Heart right ventricle (tissue), 16 donors: ENCODE measurements around the gene PKP1. TPM values are rescaled to one million over a fixed set of nuclear protein-coding genes. Genes with fewer than 3 reads are reported as not detected.

Source experiments
- ATAC-seq, 8 donors: fragments of 200-7000 bp; cut with Tn5 transposase; one replicate each; pipeline ENCODE4 v1.9.1; 2020; ENCODE audit warnings: mild to moderate bottlenecking in 8 of 8, moderate library complexity in 8 of 8, moderate number of reproducible peaks in 1 of 8
- DNase-seq, 2 donors: peaks; one replicate each; pipeline ENCODE4 v3.0.0-alpha.2; 2020
- H3K27ac ChIP-seq, 10 donors: fragments of 200-600 bp; sonication (generic) in 2 of 10; one replicate each; pipeline versions ENCODE4 v1.5.0 to v1.8.0; 2020 to 2022; ENCODE audit warnings: mild to moderate bottlenecking in 3 of 10
- H3K27me3 ChIP-seq, 7 donors: fragments of 200-600 bp; one replicate each; pipeline ENCODE4 v1.8.0; 2021 to 2022; ENCODE audit warnings: mild to moderate bottlenecking in 2 of 7
- H3K36me3 ChIP-seq, 9 donors: fragments of 200-600 bp; sonication (generic) in 1 of 9; one replicate each; pipeline versions ENCODE4 v1.5.0 to v1.8.0; 2020 to 2022; ENCODE audit warnings: mild to moderate bottlenecking in 2 of 9
- H3K4me1 ChIP-seq, 9 donors: fragments of 200-600 bp; sonication (generic) in 1 of 9; one replicate each; pipeline versions ENCODE4 v1.5.0 to v1.8.0; 2020 to 2022; ENCODE audit warnings: mild to moderate bottlenecking in 4 of 9
- H3K4me3 ChIP-seq, 10 donors: fragments of 200-600 bp; sonication (generic) in 2 of 10; one replicate each; pipeline versions ENCODE4 v1.5.0 to v1.8.0; 2020 to 2022; ENCODE audit warnings: mild to moderate bottlenecking in 7 of 10, moderate library complexity in 2 of 10
- H3K9me3 ChIP-seq, 11 donors: fragments of 200-600 bp in 10 of 11; sonication (generic) in 2 of 11; one replicate each; pipeline versions ENCODE4 v1.5.0 to v1.8.0; 2013 to 2022; ENCODE audit warnings: mild to moderate bottlenecking in 2 of 11, control low read depth in 1 of 11, moderate library complexity in 1 of 11
- WGBS, 2 donors: extraction: QIAGEN DNeasy Blood & Tissue Kit; methylation state at CpG; one replicate each; pipeline ENCODE4 v1.1.7; 2013; ENCODE audit warnings: inconsistent platforms in 1 of 2; 5-methylcytosine and 5-hydroxymethylcytosine counted together
- intact Hi-C, 10 donors: fragments of 100-400 bp; cut with DNase I; formaldehyde crosslinking; loops; one replicate each; pipeline versions ENCODE4 v1.11.1 to v1.14.2; 2022
- polyA plus RNA-seq, 2 donors: library from polyadenylated mRNA; stranded (reverse); fragments of 200-250 nt; gene quantifications; one replicate each; pipeline ENCODE4 v1.2.3, GENCODE V29; 2013
- total RNA-seq, 10 donors: library from RNA; stranded (reverse); fragmentation: NEBNext Ultra II Directional in 3 of 10; extraction: Animal tissue kit (Norgen Biotek cat#: 25700) in 3 of 10; gene quantifications; one replicate each; pipeline versions ENCODE4 v1.2.1 to v1.2.4, GENCODE V29; 2021 to 2023
- TF ChIP-seq, protein P1 (sequence below), 9 donors: fragments of 200-600 bp; sonication (generic) in 2 of 9; IDR thresholded peaks; one replicate each; pipeline versions ENCODE4 v1.5.0 to v1.8.0; 2021 to 2022; ENCODE audit warnings: antibody characterized with exemption in 9 of 9, mild to moderate bottlenecking in 5 of 9, moderate library complexity in 1 of 9
- donor health status: Arrhythmogenic right ventricular cardiomyopathy.
- donor health status: ischemic (EF 13 %, LVEDD 7.1; RV severe dilation, severe dysfunction).
- donor health status: healthy with polysubstance abuse.
- donor health status: DM: no; HTN: yes; CAD: no.
- donor health status: DM: no; HTN: no; CAD: no.
- donor health status: ischemic (EF 25% LVEDD 6.9; RV normal size, moderate dysfunction).
- donor health status: ischemic (EF 25% LVEDD 5.7; RV mildly dilated, moderate dysfunction).
- donor health status: healthy.
- donor health status: DM: yes; HTN: yes; CAD: no.
- donor health status: Ischemic cardiomyopathy.
- donor health status: ischemic (EF 35%, LVEDD 5.7; RV mildly dilated, moderate dysfunction).
- donor health status: nonischemic (EF 11% LVEDD 7.7; RV severe dilation, severe dysfunction).
- donor health status: DM: yes; HTN: yes; CAD: no.
- donor health status: PGD.
- donor health status: ischemic (EF 29% LVEDD 5.4; RV normal size, mild dysfunction).
- donor health status: nonischemic (EF 23%, LVEDD 6.1; RV moderate dilation, normal function).

PKP1 gene
- total and polyA plus RNA-seq, 12 donors: 0.05 to 1.2 (median 0.33) TPM

DNA sequence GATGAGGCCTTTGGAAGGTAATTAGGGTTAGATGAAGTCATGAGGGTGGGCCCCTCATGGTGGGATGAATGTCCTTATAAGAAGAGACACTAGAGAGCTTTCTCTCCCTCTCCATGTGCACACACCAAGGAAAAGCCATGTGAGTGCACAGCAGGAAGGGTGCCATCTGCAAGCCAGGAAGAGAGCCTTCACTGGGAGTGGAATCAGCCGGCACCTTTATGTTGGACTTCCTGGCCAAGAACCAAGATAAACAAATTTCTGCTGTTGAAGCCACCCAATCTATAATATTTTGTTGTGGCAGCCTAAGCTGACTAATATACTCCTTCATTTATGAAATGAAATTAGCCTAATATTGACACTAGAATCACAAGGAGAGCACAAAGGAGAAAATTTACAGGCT, 38.2 kb upstream of the PKP1 start:
- TF ChIP-seq, protein P1, sequence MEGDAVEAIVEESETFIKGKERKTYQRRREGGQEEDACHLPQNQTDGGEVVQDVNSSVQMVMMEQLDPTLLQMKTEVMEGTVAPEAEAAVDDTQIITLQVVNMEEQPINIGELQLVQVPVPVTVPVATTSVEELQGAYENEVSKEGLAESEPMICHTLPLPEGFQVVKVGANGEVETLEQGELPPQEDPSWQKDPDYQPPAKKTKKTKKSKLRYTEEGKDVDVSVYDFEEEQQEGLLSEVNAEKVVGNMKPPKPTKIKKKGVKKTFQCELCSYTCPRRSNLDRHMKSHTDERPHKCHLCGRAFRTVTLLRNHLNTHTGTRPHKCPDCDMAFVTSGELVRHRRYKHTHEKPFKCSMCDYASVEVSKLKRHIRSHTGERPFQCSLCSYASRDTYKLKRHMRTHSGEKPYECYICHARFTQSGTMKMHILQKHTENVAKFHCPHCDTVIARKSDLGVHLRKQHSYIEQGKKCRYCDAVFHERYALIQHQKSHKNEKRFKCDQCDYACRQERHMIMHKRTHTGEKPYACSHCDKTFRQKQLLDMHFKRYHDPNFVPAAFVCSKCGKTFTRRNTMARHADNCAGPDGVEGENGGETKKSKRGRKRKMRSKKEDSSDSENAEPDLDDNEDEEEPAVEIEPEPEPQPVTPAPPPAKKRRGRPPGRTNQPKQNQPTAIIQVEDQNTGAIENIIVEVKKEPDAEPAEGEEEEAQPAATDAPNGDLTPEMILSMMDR (IDR thresholded peaks at IDR 0.05): no peak
- intact Hi-C loops: no loop called here
- Histone ChIP-seq H3K9me3 (no peaks in the 10 kb centered on the region), H3K4me3 (no peak overlapping the region), H3K36me3 (no peaks in the 10 kb centered on the region), H3K27me3 (peaks cover 3 to 49% (median 31%) of the 10 kb centered on the region in 7 donors), H3K27ac (no peak overlapping the region), H3K4me1 (no peaks in the 10 kb centered on the region)
- DNase-seq: no peak
- 46 to 63% methylated on average over 1 of the region's 1 CpG for WGBS, 2 donors
- no peak for ATAC-seq

DNA sequence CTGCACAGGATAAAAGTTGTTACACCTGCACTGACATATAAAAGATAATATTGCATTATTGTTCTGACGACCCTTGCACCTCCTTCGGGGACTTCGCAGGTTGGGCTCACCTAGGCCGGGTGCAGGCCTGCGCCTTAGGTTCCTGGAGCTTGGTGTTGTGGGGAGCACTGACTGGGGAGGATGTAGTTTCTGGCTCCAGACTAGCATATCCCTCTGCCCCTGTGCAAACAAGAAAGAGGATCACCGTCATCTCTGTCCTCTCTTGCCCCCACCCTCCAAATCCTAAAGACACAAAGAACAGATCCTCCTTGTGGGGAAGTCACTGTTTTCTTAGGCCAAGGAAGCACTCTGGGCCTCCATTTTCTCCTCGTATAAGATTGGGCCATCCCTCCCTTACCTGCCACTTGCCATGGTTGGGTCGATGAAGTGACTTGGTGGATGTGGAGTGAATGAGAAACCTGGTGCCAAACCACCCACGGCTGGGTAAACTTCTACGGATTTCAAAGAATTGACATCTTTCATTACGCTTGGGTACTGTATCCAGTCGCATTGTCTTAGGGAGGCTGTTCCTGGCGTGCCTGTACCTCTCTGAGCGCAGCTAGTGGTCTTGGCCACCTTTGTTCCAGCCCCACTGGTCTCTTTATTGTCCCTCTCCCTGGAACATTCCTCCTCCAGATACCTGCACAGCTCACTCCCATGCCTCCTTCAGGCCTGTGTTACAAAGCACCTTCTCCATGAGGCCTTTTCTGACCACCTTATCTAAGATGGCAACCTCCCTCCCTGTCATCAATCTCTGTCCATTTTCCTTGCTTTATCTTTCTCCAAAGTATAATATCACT, 34.4 kb upstream of the PKP1 start:
- no peaks in the 10 kb centered on the region for H3K36me3 ChIP-seq
- DNase-seq: no peak
- TF ChIP-seq, protein P1 (IDR thresholded peaks at IDR 0.05): no peak

DNA sequence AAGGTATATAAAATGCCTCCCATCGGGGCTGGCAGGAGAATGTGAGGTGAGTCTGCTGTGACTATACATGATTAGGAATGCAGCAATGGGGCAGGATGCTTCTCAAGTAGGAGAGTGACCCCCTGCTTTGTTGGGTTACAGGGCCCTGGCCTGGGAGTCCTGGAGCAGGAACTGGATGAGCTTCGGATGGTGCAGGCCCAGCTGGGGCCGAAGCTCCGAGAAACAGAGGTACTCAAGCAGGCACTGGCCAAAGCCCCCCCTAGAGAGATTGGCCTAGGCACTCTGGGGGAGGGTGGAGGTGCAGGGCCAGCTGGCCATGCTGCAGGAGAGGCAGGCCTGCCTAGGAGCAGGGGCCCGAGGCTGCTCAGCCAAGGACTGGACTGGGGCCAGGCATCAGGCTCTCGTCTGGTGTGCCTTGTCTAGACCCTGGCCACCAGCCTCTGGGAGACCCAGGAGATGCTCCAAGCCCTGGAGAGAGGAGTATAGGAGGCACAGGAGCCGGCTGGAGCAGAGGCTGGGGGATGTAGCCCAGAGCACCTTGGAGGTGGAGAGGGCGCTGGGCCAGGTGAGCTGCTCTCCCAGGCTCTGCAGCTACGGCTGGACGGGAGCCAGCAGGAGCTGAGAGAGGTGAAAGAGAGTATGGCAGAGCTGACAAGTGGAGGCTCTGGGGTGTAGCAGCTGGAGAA, 32.8 kb upstream of the PKP1 start:
- TF ChIP-seq, protein P1 (IDR thresholded peaks at IDR 0.05): no peak

More for the DNA sequence above, 34.4 kb upstream of the PKP1 start:
- ATAC-seq: no peak
- H3K27ac ChIP-seq: no peak overlapping the region
- no peak overlapping the region for H3K4me3 ChIP-seq
- intact Hi-C loops: no loop called here
- 94% methylated on average over 14 of the region's 14 CpGs for WGBS, 2 donors
- peaks cover 0 to 19% (median 9%) of the 10 kb centered on the region in 7 donors for H3K27me3 ChIP-seq
- H3K4me1 ChIP-seq: no peaks in the 10 kb centered on the region
- H3K9me3 ChIP-seq: no peaks in the 10 kb centered on the region

DNA sequence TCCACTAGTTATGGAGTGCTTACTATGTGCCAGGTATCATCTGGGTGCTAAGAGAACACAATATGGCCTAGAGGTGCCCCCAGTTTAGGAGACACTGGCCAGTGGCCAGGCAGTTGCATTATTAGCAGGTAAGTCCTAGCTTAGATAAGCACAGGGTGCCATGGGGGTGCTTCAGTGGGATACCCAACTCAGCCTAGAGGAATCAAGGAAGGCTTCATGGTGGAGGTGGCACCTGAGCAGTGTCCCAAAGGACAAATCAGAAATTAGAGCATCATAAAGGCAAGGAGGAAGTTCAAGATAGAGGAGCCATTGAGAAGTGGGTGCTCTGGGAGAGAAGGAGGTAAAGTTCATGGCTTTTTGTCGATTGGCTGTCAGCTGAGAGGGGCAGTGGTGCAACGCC, 31.9 kb upstream of the PKP1 start:
- H3K36me3 ChIP-seq: no peaks in the 10 kb centered on the region
- H3K27ac ChIP-seq: no peak overlapping the region
- DNase-seq: no peak
- no peaks in the 10 kb centered on the region for H3K4me1 ChIP-seq
- WGBS, 2 donors: 88 to 91% methylated on average over 2 of the region's 2 CpGs
- no peak for ATAC-seq
- TF ChIP-seq, protein P1 (IDR thresholded peaks at IDR 0.05): no peak
- H3K27me3 ChIP-seq: peaks cover 0 to 4% (median 0%) of the 10 kb centered on the region in 7 donors
- no peak overlapping the region for H3K4me3 ChIP-seq
- H3K9me3 ChIP-seq: no peaks in the 10 kb centered on the region
- intact Hi-C loops: loop anchor here in 8 of 10 donors (5.0 kb wide), 4 partner anchors 91 to 156 kb away; no protein-coding TSS in a partner anchor

More for the DNA sequence above, 32.8 kb upstream of the PKP1 start:
- H3K27me3 ChIP-seq: peaks cover 0 to 8% (median 0%) of the 10 kb centered on the region in 7 donors
- intact Hi-C loops: loop anchor here in 8 of 10 donors (5.0 kb wide), 4 partner anchors 92 to 157 kb away; no protein-coding TSS in a partner anchor
- DNase-seq (no peak), ATAC-seq (no peak)
- no peak overlapping the region for H3K4me3 ChIP-seq
- no peaks in the 10 kb centered on the region for H3K36me3 ChIP-seq
- no peaks in the 10 kb centered on the region for H3K4me1 ChIP-seq
- 70 to 74% methylated on average over 10 of the region's 10 CpGs for WGBS, 2 donors
- H3K9me3 ChIP-seq: no peaks in the 10 kb centered on the region
- no peak overlapping the region for H3K27ac ChIP-seq
